OCI-LY7 (cell line): ENCODE measurements around the gene TLR6. TPM values are rescaled to one million over a fixed set of nuclear protein-coding genes. Genes with fewer than 3 reads are reported as not detected.
"Not testable (repeated sequence)": the region's sequence is repeated elsewhere in the genome, so short reads cannot be mapped to it uniquely, and the experiment has no call there.

Source experiments
- BruUV-seq: library from RNA; stranded (reverse); fragments of 400-500 nt; replicated peaks from 2 replicates; lab custom pipeline; 2021; lab: Mats Ljungman, UMichigan
- CTCF ChIA-PET: fragments of 300-600 bp; sonication (Branson Sonifier 250); formaldehyde crosslinking; loops from one replicate; lab custom pipeline; 2022; ENCODE audit warnings: antibody characterized with exemption; ENCODE audit not compliant: unreplicated experiment; lab: Charles Lee
- POLR2A ChIA-PET: fragments of 300-600 bp; sonication (Branson Sonifier 250); formaldehyde crosslinking; loops from one replicate; lab custom pipeline; 2022; ENCODE audit warnings: antibody characterized with exemption; lab: Charles Lee
- DNase-seq: peaks from one replicate; pipeline ENCODE4 v3.0.0-alpha.2; 2015; ENCODE audit warnings: low spot score
- H2AFZ ChIP-seq: fragments of 200-600 bp; sonication (generic), shearing (Covaris generic); 2 replicates; pipeline ENCODE4 v1.6.1; 2014; ENCODE audit warnings: mild to moderate bottlenecking, antibody characterized with exemption, low read length, moderate library complexity
- H3K27ac ChIP-seq: fragments of 200-600 bp; sonication (generic); 2 replicates; pipeline ENCODE4 v1.5.1; 2014; ENCODE audit warnings: mixed run types, low read depth, mild to moderate bottlenecking, moderate library complexity, low read length, inconsistent platforms; ENCODE audit not compliant: poor library complexity, severe bottlenecking
- H3K36me3 ChIP-seq: fragments of 200-600 bp; sonication (generic); 2 replicates; pipeline ENCODE4 v1.6.1; 2014; ENCODE audit warnings: mild to moderate bottlenecking, antibody characterized with exemption, low read length, moderate library complexity, mixed read lengths; ENCODE audit not compliant: insufficient read depth
- H3K4me1 ChIP-seq: fragments of 200-600 bp; sonication (generic); 2 replicates; pipeline ENCODE4 v1.5.1; 2014; ENCODE audit warnings: mild to moderate bottlenecking, low read length; ENCODE audit not compliant: insufficient read depth, poor library complexity, severe bottlenecking
- H3K4me2 ChIP-seq: fragments of 200-600 bp; sonication (generic); 2 replicates; pipeline ENCODE4 v1.6.1; 2014; ENCODE audit warnings: mild to moderate bottlenecking, low read length
- H3K4me3 ChIP-seq: fragments of 200-600 bp; sonication (generic); 2 replicates; pipeline ENCODE4 v1.5.1; 2014; ENCODE audit warnings: mild to moderate bottlenecking, low read depth, low read length; ENCODE audit not compliant: poor library complexity, severe bottlenecking
- H3K79me2 ChIP-seq: fragments of 200-600 bp; sonication (generic); 2 replicates; pipeline ENCODE4 v1.6.1; 2016; ENCODE audit warnings: low read depth, mild to moderate bottlenecking, low read length, moderate library complexity, mixed read lengths; ENCODE audit not compliant: insufficient read depth
- H3K9me2 ChIP-seq: fragments of 200-600 bp; sonication (generic); 2 replicates; pipeline ENCODE4 v1.6.1; 2016; ENCODE audit warnings: mild to moderate bottlenecking, low read length, mixed read lengths; ENCODE audit not compliant: insufficient read depth
- H3K9me3 ChIP-seq: fragments of 200-600 bp; sonication (generic); 2 replicates; pipeline ENCODE4 v1.6.1; 2014; ENCODE audit warnings: mild to moderate bottlenecking, mixed run types, low read length, mixed read lengths
- H4K20me1 ChIP-seq: fragments of 200-600 bp; sonication (generic); 2 replicates; pipeline ENCODE4 v1.6.1; 2014; ENCODE audit warnings: mild to moderate bottlenecking, antibody characterized with exemption, low read length, moderate library complexity, mixed read lengths; ENCODE audit not compliant: insufficient read depth
- CTCF ChIP-seq: fragments of 200-600 bp; sonication (generic); conservative IDR thresholded peaks from 2 replicates; pipeline ENCODE4 v1.5.1; 2014; ENCODE audit warnings: mild to moderate bottlenecking, antibody characterized with exemption, low read length, moderate library complexity, mixed read lengths
- EZH2phosphoT487 ChIP-seq: fragments of 200-600 bp; sonication (generic); IDR thresholded peaks from 2 replicates; pipeline ENCODE4 v1.6.1; 2018; ENCODE audit warnings: low read depth, borderline replicate concordance, mild to moderate bottlenecking, mixed run types, antibody characterized with exemption, low read length, moderate library complexity, mixed read lengths
- intact Hi-C: fragments of 100-400 bp; cut with micrococcal nuclease; formaldehyde crosslinking; loops from one replicate; pipeline ENCODE4 v1.10.0; 2022; ENCODE audit not compliant: unreplicated experiment
- total RNA-seq, 2 experiments: library from RNA; depleted of rRNA in 1 of 2; stranded (reverse); fragments of >200 nt in 1 of 2; shearing (Covaris generic) in 1 of 2; gene quantifications; 2 replicates each; pipeline ENCODE4 v1.2.3, GENCODE V29; 2014 to 2022

The TLR6 gene
- total RNA-seq, 2 experiments from 2014 or later: 1.5 to 9.2 TPM

GRCh38 chr4:38779790-38780189 lies 76.8 kb downstream of the TLR6 start:
- intact Hi-C loops: loop anchor here (10.0 kb wide), 1 partner anchor 355 kb away; no protein-coding TSS in a partner anchor
- Histone ChIP-seq H3K4me1 (peaks cover 32% of the 10 kb centered on the region), H3K9me2 (no peaks in the 10 kb centered on the region), H2AFZ (no peak overlapping the region), H3K27ac (peak overlapping the region; percentile 90), H3K36me3 (peaks cover 52% of the 10 kb centered on the region), H3K9me3 (peaks cover 19% of the 10 kb centered on the region; the same call in 1 of the 2 replicates), H4K20me1 (no peaks in the 10 kb centered on the region), H3K79me2 (peaks cover 79% of the 10 kb centered on the region), H3K4me3 (peak overlapping the region; percentile 75), H3K4me2 (peak overlapping the region; percentile 75)
- ChIA-PET POLR2A (interaction anchor here (0.6 to 8.9 kb wide), 3 partner anchors 9 to 266 kb away, joined by 5 to 348 read pairs (median 49); no protein-coding TSS in a partner anchor), CTCF (interaction anchor here (6.7 kb wide), 1 partner anchor 18 kb away, joined by 145 read pairs; no protein-coding TSS in a partner anchor)
- no peak for DNase-seq
- TF ChIP-seq CTCF (no peak), EZH2phosphoT487 (no peak)
- BruUV-seq: no TSS peak

- H2AFZ ChIP-seq, H3K4me3 ChIP-seq, BruUV-seq, H3K4me2 ChIP-seq, intact Hi-C loops, H4K20me1 ChIP-seq, H3K9me2 ChIP-seq, CTCF ChIA-PET, DNase-seq, H3K27ac ChIP-seq: not testable (repeated sequence)
- H3K36me3 ChIP-seq: peaks cover 71% of the 10 kb centered on the region
- peaks cover 27% of the 10 kb centered on the region for H3K4me1 ChIP-seq
- peaks cover 26% of the 10 kb centered on the region; the same call in 1 of the 2 replicates for H3K9me3 ChIP-seq
- POLR2A ChIA-PET: interaction anchor here (1.1 kb wide), 1 partner anchor 13 kb away, joined by 3 read pairs; no protein-coding TSS in a partner anchor
- H3K79me2 ChIP-seq: peaks cover 95% of the 10 kb centered on the region
Measured at GRCh38 chr4:38777925-38778324, 78.7 kb downstream of the TLR6 start.

GRCh38 chr4:38775326-38775725 lies 81.3 kb downstream of the TLR6 start:
- no peak for DNase-seq
- Histone ChIP-seq H3K4me1 (peaks cover 12% of the 10 kb centered on the region), H4K20me1 (no peaks in the 10 kb centered on the region), H3K4me3 (no peak overlapping the region), H3K9me2 (no peaks in the 10 kb centered on the region), H3K79me2 (peaks cover 72% of the 10 kb centered on the region), H3K36me3 (peaks cover 83% of the 10 kb centered on the region), H3K9me3 (peaks cover 30% of the 10 kb centered on the region; the same call in 1 of the 2 replicates), H2AFZ (no peak overlapping the region), H3K4me2 (no peak overlapping the region), H3K27ac (no peak overlapping the region)
- intact Hi-C loops: no loop called here
- ChIA-PET POLR2A (interaction anchor here (0.6 to 1.8 kb wide), 6 partner anchors 9 to 337 kb away, joined by 3 to 7 read pairs (median 3); partner anchors contain the start of gene TLR1), CTCF (no interaction called here)
- no peak for TF ChIP-seq EZH2phosphoT487
- TF ChIP-seq CTCF: no peak
- no TSS peak for BruUV-seq
